K562 (cell line): ENCODE data around the gene TEX54. TPM values are rescaled to one million over a fixed set of nuclear protein-coding genes. Genes with fewer than 3 reads are reported as not detected.

Source experiments
- CBFB ChIP-seq: sonication (generic); formaldehyde crosslinking; IDR thresholded peaks from 2 replicates; pipeline ENCODE4 v1.4.0; 2020; ENCODE audit warnings: mild to moderate bottlenecking, missing genetic modification reagents
- CHD1 ChIP-seq: fragments of 200-600 bp; sonication (generic); IDR thresholded peaks from one replicate; pipeline ENCODE4 v1.6.1; 2012; ENCODE audit warnings: mild to moderate bottlenecking, moderate library complexity, low read length, inconsistent platforms
- CHD4 ChIP-seq: fragments of 200-600 bp; sonication (generic); IDR thresholded peaks from 3 replicates; pipeline ENCODE4 v1.6.1; 2012; ENCODE audit warnings: low read depth, mild to moderate bottlenecking, mixed read lengths, low read length, inconsistent platforms; ENCODE audit not compliant: insufficient read depth, insufficient replicate concordance, poor library complexity, severe bottlenecking
- DPF2 ChIP-seq: fragments of 450-650 bp; IDR thresholded peaks from 2 replicates; pipeline ENCODE4 v1.6.1; 2016
- FOSL1 ChIP-seq: fragments of 200-800 bp; sonication (Bioruptor generic); conservative IDR thresholded peaks from 2 replicates; pipeline ENCODE4 v1.6.1; 2016; ENCODE audit warnings: missing genetic modification characterization, missing compliant biosample characterization
- MAFF ChIP-seq: IDR thresholded peaks from 2 replicates; pipeline ENCODE4 v1.6.1; 2012; ENCODE audit warnings: low read length, improper control_type of control experiment
- MLLT1 ChIP-seq, 2 experiments: fragments of 450-650 bp; IDR thresholded peaks; 2 replicates each; pipeline ENCODE4 v1.6.1; 2016
- PHF20 ChIP-seq: fragments of 450-650 bp; IDR thresholded peaks from 2 replicates; pipeline ENCODE4 v1.6.1; 2018; ENCODE audit not compliant: partially characterized antibody
- PHF21A ChIP-seq: fragments of 450-650 bp; IDR thresholded peaks from 2 replicates; pipeline ENCODE4 v1.6.1; 2017; ENCODE audit warnings: low read depth, borderline replicate concordance
- POLR2AphosphoS5 ChIP-seq: IDR thresholded peaks from 2 replicates; pipeline ENCODE4 v1.6.1; 2011; ENCODE audit warnings: mild to moderate bottlenecking, low read depth, low read length, moderate library complexity; ENCODE audit not compliant: control insufficient read depth, insufficient read depth
- PYGO2 ChIP-seq: fragments of 450-650 bp; IDR thresholded peaks from 2 replicates; pipeline ENCODE4 v1.6.1; 2016; ENCODE audit warnings: mild to moderate bottlenecking, missing genetic modification characterization, moderate library complexity, missing compliant biosample characterization
- SAFB2 ChIP-seq: fragments of 200-400 bp; formaldehyde crosslinking; IDR thresholded peaks from 2 replicates; pipeline ENCODE4 v1.6.1; 2018; ENCODE audit warnings: borderline replicate concordance, low read length, low read depth, moderate library complexity; ENCODE audit not compliant: severe bottlenecking
- SP2 ChIP-seq: IDR thresholded peaks from 2 replicates; pipeline ENCODE4 v1.6.1; 2011; ENCODE audit warnings: mild to moderate bottlenecking, low read depth, low read length, moderate library complexity; ENCODE audit not compliant: poor library complexity, severe bottlenecking; ENCODE audit errors: extremely low read depth
- TAF7 ChIP-seq: fragments of 450-650 bp; IDR thresholded peaks from 2 replicates; pipeline ENCODE4 v1.6.1; 2016; ENCODE audit warnings: missing genetic modification characterization, missing compliant biosample characterization
- TCF15 ChIP-seq: fragments of 250-450 bp; sonication (Bioruptor Pico); IDR thresholded peaks from 2 replicates; pipeline ENCODE4 v1.8.0; 2022; ENCODE audit warnings: moderate library complexity, mild to moderate bottlenecking, inconsistent platforms
- XRCC5 ChIP-seq: fragments of 200-400 bp; formaldehyde crosslinking; IDR thresholded peaks from 2 replicates; pipeline ENCODE4 v1.6.1; 2017; ENCODE audit warnings: low read depth, mild to moderate bottlenecking, low read length
- ZNF121 ChIP-seq: sonication (generic); formaldehyde crosslinking; conservative IDR thresholded peaks from 2 replicates; pipeline ENCODE4 v1.8.0; 2022; ENCODE audit warnings: missing genetic modification reagents
- ZNF184 ChIP-seq: sonication (generic); formaldehyde crosslinking; IDR thresholded peaks from 2 replicates; pipeline ENCODE4 v1.5.0; 2020; ENCODE audit warnings: missing genetic modification reagents
- ZNF224 ChIP-seq: sonication (generic); formaldehyde crosslinking; IDR thresholded peaks from 2 replicates; pipeline ENCODE4 v1.8.0; 2022; ENCODE audit warnings: mild to moderate bottlenecking, missing genetic modification reagents
- ZNF324 ChIP-seq: fragments of 250-450 bp; sonication (Bioruptor Pico); IDR thresholded peaks from 2 replicates; pipeline ENCODE4 v1.4.0; 2020; ENCODE audit warnings: mild to moderate bottlenecking
- ZNF408 ChIP-seq: fragments of 250-450 bp; sonication (Bioruptor Pico); IDR thresholded peaks from 2 replicates; pipeline ENCODE4 v1.4.0; 2020; ENCODE audit warnings: low read depth, mild to moderate bottlenecking, moderate library complexity
- ZNF512 ChIP-seq: IDR thresholded peaks from 2 replicates; pipeline ENCODE4 v1.6.1; 2016; ENCODE audit warnings: missing genetic modification characterization, missing compliant biosample characterization
- ZSCAN32 ChIP-seq: fragments of 450-650 bp; formaldehyde crosslinking; IDR thresholded peaks from 2 replicates; pipeline ENCODE4 v1.4.0; 2020; ENCODE audit warnings: mild to moderate bottlenecking, moderate library complexity
- polyA plus RNA-seq, 8 experiments: library from polyadenylated mRNA; depleted of rRNA in 4 of 8; stranded (reverse) in 5 of 8; unstranded in 3 of 8; fragments of >200 nt; fragmentation: Nextera tagmentation in 2 of 8; fragmentation: Illumina TruSeq in 1 of 8; extraction: Ambion mirVana in 2 of 8; extraction: Trizol in 1 of 8; gene quantifications; 2 replicates each; pipeline versions ENCODE4 v1.2.1 to v1.2.3, GENCODE V29; 2011 to 2014; ENCODE audit warnings: inconsistent platforms in 1 of 8, missing spikeins in 1 of 8
- total RNA-seq, 7 experiments: library from RNA; depleted of rRNA in 6 of 7; stranded (reverse); fragments of >200 nt in 6 of 7; fragmentation: Illumina TruSeq in 2 of 7; extraction: Trizol in 2 of 7; gene quantifications; 2 replicates each; pipeline versions ENCODE4 v1.2.1 to v1.2.3, GENCODE V29; 2011 to 2021; ENCODE audit warnings: low replicate concordance in 1 of 7

Gene TEX54
- total and polyA plus RNA-seq, 9 of the 15 experiments (the other 6 are each of a cell fraction or from before 2014, with no cell fraction given), result not detected

GRCh38 chr11:62881579-62882430 lies 49.2 kb upstream of the TEX54 start (continued):
- TF ChIP-seq ZNF224 (CRISPR knock-in tag) (no peak), ZNF512 (tag) (no peak), ZNF184 (no peak), CHD1 (no peak), DPF2 (peak; percentile 43; the same call in 1 of the 2 replicates), TCF15 (CRISPR knock-in tag) (no peak), PYGO2 (no peak), ZNF324 (CRISPR knock-in tag) (no peak), MAFF (peak; percentile 56), SP2 (no peak), ZSCAN32 (CRISPR knock-in tag) (peak; percentile 67; the same call in 1 of the 2 replicates), PHF21A (no peak), XRCC5 (no peak), ZNF408 (CRISPR knock-in tag) (no peak), POLR2AphosphoS5 (peak; percentile 74), CBFB (CRISPR knock-in tag) (no peak), CHD4 (no peak), TAF7 (peak; percentile 40; the same call in 1 of the 2 replicates), ZNF121 (CRISPR knock-in tag) (no peak), PHF20 (no peak), SAFB2 (no peak), MLLT1 (IDR thresholded peaks at IDR 0.05) (peak; percentile 75 to 83; a peak in 3 of 4 replicates), FOSL1 (tag) (peak; percentile 98)
